HG02973 (cell line): Measurements from ENCODE around the gene SLC25A31.

Source experiments
- ATAC-seq: cut with Tn5 transposase; IDR thresholded peaks from one replicate; pipeline ENCODE4 v1.9.1; 2021; ENCODE audit warnings: moderate library complexity; ENCODE audit not compliant: unreplicated experiment

SLC25A31 gene

DNA sequence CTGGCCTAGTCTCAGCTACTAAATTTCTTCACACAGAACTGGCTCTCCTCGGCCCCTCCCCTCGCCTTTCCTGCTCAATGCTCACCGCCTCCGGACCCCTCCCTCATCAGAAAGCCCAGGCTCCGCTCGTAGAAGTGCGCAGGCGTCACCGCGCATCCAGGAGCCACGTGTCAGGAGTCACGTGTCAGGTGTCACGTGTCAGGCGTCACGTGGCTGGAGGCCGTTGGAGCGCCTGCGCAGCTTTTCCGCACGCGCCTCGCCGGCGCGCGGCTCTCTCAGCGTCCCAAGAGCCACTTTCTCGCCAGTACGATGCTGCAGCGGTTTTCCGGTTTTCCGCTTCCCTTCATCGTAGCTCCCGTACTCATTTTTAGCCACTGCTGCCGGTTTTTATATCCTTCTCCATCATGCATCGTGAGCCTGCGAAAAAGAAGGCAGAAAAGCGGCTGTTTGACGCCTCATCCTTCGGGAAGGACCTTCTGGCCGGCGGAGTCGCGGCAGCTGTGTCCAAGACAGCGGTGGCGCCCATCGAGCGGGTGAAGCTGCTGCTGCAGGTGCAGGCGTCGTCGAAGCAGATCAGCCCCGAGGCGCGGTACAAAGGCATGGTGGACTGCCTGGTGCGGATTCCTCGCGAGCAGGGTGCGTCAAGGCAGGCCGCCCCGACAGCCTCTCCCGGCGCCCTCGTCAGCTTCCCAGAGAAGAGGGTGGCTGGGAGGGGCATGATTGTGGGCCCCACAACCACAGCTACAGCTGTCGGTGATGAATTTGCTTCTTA lies at the start of gene SLC25A31:
Gene SLC25A31 (plus strand): TSS at position 259 of the 772 bp plus-strand sequence. CDS start 146 bp downstream, at position 405.
- no peak for ATAC-seq

- ATAC-seq = no peak
Measured at GRCh38 chr4:127685292-127685691, 44.9 kb upstream of the SLC25A31 start.

GRCh38 chr4:127686658-127687057 lies 43.5 kb upstream of the SLC25A31 start:
- no peak for ATAC-seq

GRCh38 chr4:127687580-127687979 lies 42.6 kb upstream of the SLC25A31 start:
- no peak for ATAC-seq

- peak; percentile 100 for ATAC-seq
Measured at GRCh38 chr4:127698789-127699200, 31.4 kb upstream of the SLC25A31 start.

- no peak for ATAC-seq
Measured at GRCh38 chr4:127708985-127709384, 21.2 kb upstream of the SLC25A31 start.

DNA sequence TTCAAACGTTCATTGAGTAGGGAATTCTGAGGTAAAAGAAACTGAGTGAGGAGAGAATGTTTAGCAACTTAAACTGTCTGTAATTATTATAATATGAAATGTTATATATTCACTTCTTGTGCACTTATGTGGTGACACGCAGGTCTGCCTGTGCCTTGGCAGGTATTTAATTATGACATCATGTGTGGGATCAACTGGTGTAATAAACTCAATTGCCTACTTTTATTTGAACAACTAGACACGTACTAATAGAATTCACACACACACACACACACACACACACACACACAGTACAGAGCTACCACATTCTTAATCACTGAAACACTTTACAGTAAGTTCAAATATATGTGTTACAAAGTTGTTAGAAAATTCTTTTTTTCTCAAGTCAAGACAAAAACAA lies 20.7 kb upstream of the SLC25A31 start:
- ATAC-seq = no peak

DNA sequence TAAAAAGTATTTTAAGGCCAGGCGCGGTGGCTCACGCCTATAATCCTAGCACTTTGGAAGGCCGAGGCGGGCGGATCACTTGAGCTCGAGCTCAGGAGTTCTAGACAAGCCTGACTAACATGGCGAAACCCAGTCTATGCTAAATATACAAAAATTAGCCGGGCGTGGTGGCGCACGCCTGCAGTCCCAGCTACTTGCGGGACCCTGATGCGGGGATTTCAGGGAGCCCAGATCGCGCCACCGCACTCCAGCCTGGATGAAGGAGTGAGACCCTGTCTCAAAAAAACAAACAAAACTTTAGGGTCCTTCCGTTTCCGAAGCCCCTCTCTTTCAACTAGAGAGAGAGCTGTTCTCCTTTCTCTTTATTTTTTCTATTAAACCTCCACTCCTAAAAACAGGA lies 1.2 kb downstream of the SLC25A31 start:
- ATAC-seq = no peak

GRCh38 chr4:127732623-127733328 lies 2.6 kb downstream of the SLC25A31 start:
- peak; percentile 76 for ATAC-seq

DNA sequence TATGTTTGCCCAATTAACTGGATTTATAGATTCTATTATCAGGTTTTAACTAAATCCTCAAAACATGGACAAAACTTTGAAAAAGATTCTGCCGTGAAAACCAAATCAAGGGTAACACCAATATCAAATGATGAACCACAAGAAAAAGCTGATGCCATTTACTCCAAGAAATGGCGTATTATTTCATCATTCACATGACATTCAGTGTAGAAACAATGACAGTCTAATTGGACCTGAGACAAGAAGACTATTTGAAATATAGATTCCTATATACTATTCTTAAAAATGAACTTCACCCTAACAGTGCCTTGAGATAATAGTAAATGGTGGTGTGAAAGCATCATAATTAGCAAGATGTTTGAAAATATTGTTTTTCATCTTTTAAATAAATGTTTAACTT lies 4.8 kb downstream of the SLC25A31 start:
- ATAC-seq = no peak

DNA sequence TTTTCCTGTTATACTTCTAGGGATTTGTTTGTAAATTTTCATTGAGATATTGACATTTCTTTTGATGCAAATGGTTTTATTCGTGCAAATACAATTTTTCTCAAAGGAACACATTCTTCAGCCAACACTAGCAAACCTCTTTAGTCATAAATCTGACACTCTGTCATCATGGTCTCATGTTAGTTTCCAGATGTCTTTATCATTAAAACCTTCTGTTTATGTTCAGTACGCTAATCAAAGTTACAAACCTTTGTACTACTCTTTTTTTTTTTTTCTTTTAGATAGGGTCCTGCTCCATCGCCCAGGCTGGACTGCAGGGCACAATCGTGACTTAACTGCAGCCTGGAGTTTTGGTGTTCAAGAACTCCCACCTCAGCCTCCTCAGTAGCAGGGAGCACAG lies 7.1 kb downstream of the SLC25A31 start:
- no peak for ATAC-seq

DNA sequence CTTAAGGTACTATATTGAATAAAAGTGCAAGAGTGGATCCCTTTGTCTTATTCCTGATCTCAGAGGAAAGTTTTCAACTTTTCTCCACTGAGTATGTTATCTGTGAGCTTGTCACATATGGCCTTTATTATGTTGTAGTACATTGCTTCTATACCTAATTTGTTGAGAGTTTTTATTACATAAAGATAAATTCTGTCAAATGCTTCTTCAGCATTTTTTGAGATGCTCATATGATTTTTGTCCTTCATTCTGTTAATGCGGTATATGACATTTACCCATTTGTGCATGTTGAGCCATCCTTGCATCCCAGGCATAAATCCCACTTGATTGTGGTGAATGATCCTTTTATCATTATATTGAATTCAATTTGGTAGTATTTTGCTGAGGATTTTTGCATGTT lies 11.0 kb downstream of the SLC25A31 start:
- ATAC-seq = no peak

DNA sequence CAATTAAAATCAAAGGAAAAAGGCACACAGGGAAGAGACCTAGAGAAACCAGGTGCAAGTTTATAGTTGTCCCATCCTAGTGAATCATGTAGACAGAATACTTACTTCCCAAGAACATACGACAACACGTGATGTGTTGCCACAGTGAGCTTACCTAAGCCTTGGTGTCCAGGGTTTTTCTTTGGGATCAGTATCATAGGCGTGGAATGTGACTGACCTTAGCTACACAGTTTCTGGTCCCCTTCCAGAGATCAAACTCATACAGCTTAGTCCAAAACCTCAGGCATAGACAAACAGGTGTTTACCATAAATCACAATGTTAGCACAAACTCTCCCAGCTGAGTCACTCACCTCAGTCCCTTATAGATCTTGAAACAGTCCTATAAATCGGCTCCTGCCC lies 17.7 kb downstream of the SLC25A31 start:
- ATAC-seq = no peak

DNA sequence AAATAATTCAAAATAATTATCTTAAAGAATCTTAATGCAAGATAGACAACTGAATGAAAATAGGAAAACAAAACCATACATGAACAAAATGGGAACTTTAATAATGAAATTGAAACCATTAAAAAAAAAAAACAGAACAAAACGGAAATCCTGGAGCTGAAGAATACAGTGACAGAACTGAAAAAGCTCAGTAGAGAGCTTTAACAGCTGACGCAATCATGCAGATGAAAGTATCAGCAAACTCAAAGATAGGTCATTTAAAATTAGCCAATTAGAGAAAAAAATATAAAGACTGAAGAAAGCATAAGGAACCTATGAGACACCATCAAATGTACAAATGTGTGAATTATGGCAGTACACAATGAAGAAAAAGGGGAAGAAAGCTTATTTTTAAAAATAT lies 18.8 kb downstream of the SLC25A31 start:
- no peak for ATAC-seq

GRCh38 chr4:127756906-127757305 lies 26.7 kb downstream of the SLC25A31 start:
- no peak for ATAC-seq

DNA sequence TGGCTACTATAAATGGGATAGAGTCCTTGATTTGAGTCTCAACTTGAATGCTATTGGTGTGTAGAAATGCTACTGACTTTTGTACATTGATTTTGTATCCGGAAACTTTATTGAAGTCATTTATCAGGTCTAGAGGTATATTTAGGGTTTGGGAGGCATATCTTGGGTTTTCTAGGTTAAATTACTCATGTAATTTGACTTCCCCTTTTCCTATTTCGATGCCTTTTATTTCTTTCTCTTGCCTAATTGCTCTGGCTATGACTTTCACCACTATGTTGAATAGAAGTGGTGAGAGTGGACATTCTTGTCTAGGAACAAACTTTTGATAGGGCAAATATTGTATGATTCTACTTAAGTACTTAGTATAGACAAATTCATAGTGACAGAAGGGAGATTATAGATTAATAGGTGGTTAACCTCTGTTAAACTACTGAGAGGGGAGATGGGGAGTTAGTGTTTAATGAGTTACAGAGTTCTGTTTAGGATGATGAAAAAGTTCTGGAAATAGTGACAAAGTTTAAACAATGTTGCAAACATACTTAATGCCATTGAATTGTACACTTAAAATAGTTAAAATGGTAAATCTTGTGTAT lies 29.1 kb downstream of the SLC25A31 start:
- peak; percentile 53 for ATAC-seq

DNA sequence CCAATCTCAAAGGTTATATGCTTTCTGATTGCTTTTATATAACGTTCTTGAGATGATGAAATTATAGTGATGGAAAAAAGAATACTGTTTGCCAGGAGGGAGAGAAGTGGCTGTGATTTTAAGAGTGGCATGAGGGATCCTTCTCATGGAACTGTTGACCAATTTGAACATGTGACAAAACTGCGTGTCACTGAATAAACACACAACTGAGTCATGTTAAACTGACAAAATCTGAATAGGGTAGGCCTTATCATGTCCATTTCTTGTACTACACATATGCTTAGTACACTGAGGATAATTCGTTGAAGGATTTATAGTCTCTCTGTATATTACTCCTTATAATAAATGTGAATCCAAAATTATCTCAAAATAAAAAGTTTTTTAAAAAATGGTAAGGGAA lies 29.7 kb downstream of the SLC25A31 start:
- no peak for ATAC-seq

DNA sequence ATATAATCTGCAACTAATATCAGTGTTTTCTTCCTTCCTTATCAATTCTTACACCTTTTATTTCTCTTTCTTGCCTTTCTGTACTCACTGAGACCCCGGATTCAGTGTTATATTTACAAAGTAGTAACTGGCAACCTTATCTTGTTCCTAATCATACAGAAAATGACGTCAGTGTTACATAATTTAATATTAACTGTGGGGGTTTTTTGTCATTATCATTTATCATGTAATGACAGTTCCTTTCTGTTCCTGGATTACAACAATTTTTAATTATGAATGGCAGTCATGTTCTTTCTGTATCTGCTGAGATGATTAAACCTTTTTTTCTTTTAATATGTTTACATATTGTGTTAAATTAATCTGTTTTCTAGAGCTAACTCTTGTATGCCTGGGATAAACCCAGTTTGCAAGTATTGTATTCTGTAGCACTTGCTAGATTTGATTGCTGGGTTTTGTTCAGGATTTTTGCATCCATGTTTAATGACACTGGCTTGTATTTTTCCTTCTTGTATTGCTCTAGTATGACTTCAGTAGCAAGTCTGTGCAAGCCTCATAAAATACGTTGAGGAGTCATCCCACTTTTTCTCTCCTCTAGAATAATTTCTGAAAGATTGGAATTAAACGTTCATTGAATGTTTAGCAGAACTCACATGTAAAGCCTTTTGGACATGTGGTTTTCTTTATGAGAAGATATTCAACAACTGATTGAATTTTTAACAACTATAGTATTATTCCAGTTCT lies 41.5 kb downstream of the SLC25A31 start:
- no peak for ATAC-seq

DNA sequence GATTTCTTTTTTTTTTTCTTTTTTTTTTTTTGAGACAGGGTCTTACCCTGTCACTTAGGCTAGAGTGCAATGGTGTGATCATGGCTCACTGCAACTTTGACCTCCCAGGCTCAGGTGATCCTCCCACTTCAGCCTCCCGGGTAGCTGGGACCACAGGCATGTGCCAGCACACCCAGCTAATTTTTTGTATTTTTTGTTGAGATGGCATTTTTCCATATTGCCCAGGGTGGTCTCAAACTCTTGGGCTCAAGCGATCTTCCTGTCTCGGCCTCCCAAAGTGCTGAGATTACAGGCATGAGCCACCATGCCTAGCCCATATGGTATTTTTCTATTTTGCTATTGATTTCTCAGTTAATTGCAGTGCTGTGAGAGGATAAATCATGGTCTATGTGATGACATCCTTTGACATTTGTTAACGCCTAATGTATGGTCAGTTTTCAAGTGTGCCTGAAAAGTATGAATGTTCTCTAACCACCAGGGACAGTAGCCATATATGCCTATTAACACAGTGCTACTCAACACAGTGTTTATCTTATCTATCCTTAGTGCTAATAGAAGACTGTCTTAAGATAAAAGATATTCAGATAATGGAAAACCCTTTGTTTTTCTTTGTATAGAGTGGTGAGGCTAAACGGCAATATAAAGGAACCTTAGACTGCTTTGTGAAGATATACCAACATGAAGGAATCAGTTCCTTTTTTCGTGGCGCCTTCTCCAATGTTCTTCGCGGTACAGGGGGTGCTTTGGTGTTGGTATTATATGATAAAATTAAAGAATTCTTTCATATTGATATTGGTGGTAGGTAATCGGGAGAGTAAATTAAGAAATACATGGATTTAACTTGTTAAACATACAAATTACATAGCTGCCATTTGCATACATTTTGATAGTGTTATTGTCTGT lies 42.8 kb downstream of the SLC25A31 start:
- ATAC-seq = no peak

- ATAC-seq = no peak
Measured at GRCh38 chr4:127775843-127776242, 45.6 kb downstream of the SLC25A31 start.
